DND-41 (cell line): Measurements from ENCODE around the gene MAP3K1.

Experiments
- ATAC-seq: fragments of 200-7000 bp; cut with Tn5 transposase; 3 replicates; pipeline ENCODE4 v1.9.1; 2021; ENCODE audit warnings: low read depth; ENCODE audit not compliant: insufficient read depth
- DNase-seq: peaks from one replicate; pipeline ENCODE4 v3.0.0-alpha.2; 2020
- H2AFZ ChIP-seq: 2 replicates; pipeline ENCODE4 v1.6.0; 2012; ENCODE audit warnings: low read depth, low read length
- H3K27ac ChIP-seq: 2 replicates; pipeline ENCODE4 v1.5.1; 2012; ENCODE audit warnings: low read length, inconsistent platforms
- H3K27me3 ChIP-seq: fragments of 200-600 bp; sonication (generic); 2 replicates; pipeline ENCODE4 v1.6.0; 2012; ENCODE audit warnings: low read length, mild to moderate bottlenecking, inconsistent platforms; ENCODE audit not compliant: insufficient read depth, poor library complexity
- H3K36me3 ChIP-seq: 2 replicates; pipeline ENCODE4 v1.5.1; 2012; ENCODE audit warnings: low read length, inconsistent platforms; ENCODE audit not compliant: insufficient read depth
- H3K4me1 ChIP-seq: 2 replicates; pipeline ENCODE4 v1.5.1; 2012; ENCODE audit warnings: mild to moderate bottlenecking, low read length; ENCODE audit not compliant: insufficient read depth
- H3K4me2 ChIP-seq: 2 replicates; pipeline ENCODE4 v1.6.0; 2012; ENCODE audit warnings: mild to moderate bottlenecking, moderate library complexity, low read length, inconsistent platforms; ENCODE audit not compliant: insufficient read depth
- H3K4me3 ChIP-seq, 2 experiments: fragments of 200-600 bp in 1 of 2; shearing (Covaris generic) in 1 of 2; 2 replicates each; pipeline ENCODE4 v1.5.1; 2012 to 2016; ENCODE audit warnings: inconsistent platforms in 2 of 2, low read length in 2 of 2, mild to moderate bottlenecking in 2 of 2, low read depth in 1 of 2, moderate library complexity in 1 of 2
- H3K79me2 ChIP-seq: 2 replicates; pipeline ENCODE4 v1.6.0; 2012; ENCODE audit warnings: low read length, inconsistent platforms; ENCODE audit not compliant: insufficient read depth
- H3K9ac ChIP-seq: 2 replicates; pipeline ENCODE4 v1.6.0; 2012; ENCODE audit warnings: low read depth, mild to moderate bottlenecking, inconsistent platforms, low read length, moderate library complexity
- H3K9me3 ChIP-seq: 2 replicates; pipeline ENCODE4 v1.5.1; 2012; ENCODE audit warnings: low read length, moderate library complexity, mild to moderate bottlenecking, inconsistent platforms; ENCODE audit not compliant: insufficient read depth, severe bottlenecking
- H4K20me1 ChIP-seq: 2 replicates; pipeline ENCODE4 v1.6.0; 2012; ENCODE audit warnings: low read length; ENCODE audit not compliant: insufficient read depth
- CTCF ChIP-seq: IDR thresholded peaks from 2 replicates; pipeline ENCODE4 v1.5.1; 2012; ENCODE audit warnings: borderline replicate concordance, low read length, moderate library complexity, mild to moderate bottlenecking; ENCODE audit not compliant: poor library complexity, severe bottlenecking; ENCODE audit errors: extremely low read depth
- EZH2 ChIP-seq: IDR thresholded peaks from 3 replicates; pipeline ENCODE4 v1.6.1; 2012; ENCODE audit warnings: borderline replicate concordance, low read depth, mild to moderate bottlenecking, moderate library complexity, low read length, inconsistent platforms; ENCODE audit not compliant: severe bottlenecking

Gene MAP3K1

GRCh38 chr5:56837381-56837780 is 22.0 kb downstream of the MAP3K1 start:
- ATAC-seq = no peak

GRCh38 chr5:56837956-56838355 is 22.6 kb downstream of the MAP3K1 start:
- ATAC-seq (no peak), DNase-seq (no peak)
- Histone ChIP-seq H3K79me2 (no peaks in the 10 kb centered on the region), H3K27ac (no peak overlapping the region), H3K9ac (no peak overlapping the region), H3K9me3 (no peaks in the 10 kb centered on the region), H3K4me3 (no peak overlapping the region), H3K4me2 (no peak overlapping the region), H3K27me3 (no peaks in the 10 kb centered on the region), H3K36me3 (no peaks in the 10 kb centered on the region), H2AFZ (no peak overlapping the region), H3K4me1 (peaks cover 5% of the 10 kb centered on the region), H4K20me1 (peaks cover 16% of the 10 kb centered on the region)
- no peak for TF ChIP-seq EZH2
- TF ChIP-seq CTCF = no peak

More at GRCh38 chr5:56837381-56837780, 22.0 kb downstream of the MAP3K1 start:
- no peak overlapping the region for H3K4me3 ChIP-seq
- TF ChIP-seq CTCF (no peak), EZH2 (no peak)
- no peak overlapping the region for H3K9ac ChIP-seq
- no peaks in the 10 kb centered on the region for H3K36me3 ChIP-seq
- H2AFZ ChIP-seq = no peak overlapping the region
- no peaks in the 10 kb centered on the region for H3K79me2 ChIP-seq
- no peak overlapping the region for H3K27ac ChIP-seq
- no peaks in the 10 kb centered on the region for H3K9me3 ChIP-seq
- no peaks in the 10 kb centered on the region for H3K27me3 ChIP-seq
- peaks cover 5% of the 10 kb centered on the region for H3K4me1 ChIP-seq
- no peak overlapping the region for H3K4me2 ChIP-seq
- H4K20me1 ChIP-seq = peaks cover 16% of the 10 kb centered on the region
- DNase-seq = no peak

- no peak overlapping the region; the same call in 1 of the 2 replicates for H3K9ac ChIP-seq
- no peaks in the 10 kb centered on the region for H3K9me3 ChIP-seq
- TF ChIP-seq EZH2 (no peak), CTCF (peak; percentile 78)
- no peak for DNase-seq
- peak; percentile 69 for ATAC-seq
- H3K27me3 ChIP-seq = no peaks in the 10 kb centered on the region
- H3K4me1 ChIP-seq = peaks cover 5% of the 10 kb centered on the region
- H3K36me3 ChIP-seq = no peaks in the 10 kb centered on the region
- H3K27ac ChIP-seq = no peak overlapping the region
- H3K4me2 ChIP-seq = peak overlapping the region; percentile 52
- peaks cover 13% of the 10 kb centered on the region for H4K20me1 ChIP-seq
- peak overlapping the region in 1 of 2 experiments; percentile 27; a peak in 1 of 4 replicates for H3K4me3 ChIP-seq
- no peaks in the 10 kb centered on the region for H3K79me2 ChIP-seq
- H2AFZ ChIP-seq = 0 out of 2 replicates have a peak overlapping the region, but pooled peaks have one; percentile 45
Observed at GRCh38 chr5:56838409-56839039, 23.2 kb downstream of the MAP3K1 start.

GRCh38 chr5:56839062-56839461 is 23.7 kb downstream of the MAP3K1 start:
- no peak overlapping the region for H3K4me3 ChIP-seq

More at GRCh38 chr5:56839062-56839461, 23.7 kb downstream of the MAP3K1 start:
- ATAC-seq = no peak
- Histone ChIP-seq H3K9ac (no peak overlapping the region), H4K20me1 (peaks cover 9% of the 10 kb centered on the region), H3K27ac (no peak overlapping the region), H2AFZ (no peak overlapping the region), H3K4me2 (no peak overlapping the region), H3K27me3 (no peaks in the 10 kb centered on the region), H3K9me3 (no peaks in the 10 kb centered on the region), H3K4me1 (peaks cover 5% of the 10 kb centered on the region), H3K79me2 (no peaks in the 10 kb centered on the region), H3K36me3 (no peaks in the 10 kb centered on the region)
- no peak for DNase-seq
- TF ChIP-seq CTCF = no peak
- no peak for TF ChIP-seq EZH2
